ENCODE measurements around the gene NRXN3. TPM values are rescaled to one million over a fixed set of nuclear protein-coding genes. Genes with fewer than 3 reads are reported as not detected.

The NRXN3 gene
- polyA plus RNA-seq, 1 experiment, result 1.1 TPM

DNA sequence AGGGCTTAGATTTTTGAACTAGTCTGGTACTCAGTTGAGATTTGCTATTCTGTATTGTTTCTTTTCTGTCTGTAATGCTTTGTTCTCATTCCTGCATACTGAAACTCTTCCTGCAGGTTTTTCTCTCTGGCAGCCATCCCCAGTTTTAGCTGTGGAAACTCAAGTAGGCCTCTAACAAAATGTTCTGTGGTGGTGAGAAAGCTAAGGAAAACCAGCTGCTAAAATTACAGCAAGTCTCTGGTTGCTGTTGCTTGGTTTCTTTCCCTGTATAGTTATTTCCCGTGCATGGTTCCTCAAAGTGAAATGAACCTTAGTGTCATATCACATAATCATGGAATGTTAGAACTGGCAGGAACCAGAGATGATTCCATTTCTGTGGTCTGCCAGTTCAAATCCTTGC lies 442.5 kb downstream of the NRXN3 start:
- ChIA-PET POLR2A (no interaction called here), CTCF (interaction anchor here (0.6 kb wide), 1 partner anchor 910 kb away, joined by 3 read pairs; no protein-coding TSS in a partner anchor)
- TF ChIP-seq, protein P1, sequence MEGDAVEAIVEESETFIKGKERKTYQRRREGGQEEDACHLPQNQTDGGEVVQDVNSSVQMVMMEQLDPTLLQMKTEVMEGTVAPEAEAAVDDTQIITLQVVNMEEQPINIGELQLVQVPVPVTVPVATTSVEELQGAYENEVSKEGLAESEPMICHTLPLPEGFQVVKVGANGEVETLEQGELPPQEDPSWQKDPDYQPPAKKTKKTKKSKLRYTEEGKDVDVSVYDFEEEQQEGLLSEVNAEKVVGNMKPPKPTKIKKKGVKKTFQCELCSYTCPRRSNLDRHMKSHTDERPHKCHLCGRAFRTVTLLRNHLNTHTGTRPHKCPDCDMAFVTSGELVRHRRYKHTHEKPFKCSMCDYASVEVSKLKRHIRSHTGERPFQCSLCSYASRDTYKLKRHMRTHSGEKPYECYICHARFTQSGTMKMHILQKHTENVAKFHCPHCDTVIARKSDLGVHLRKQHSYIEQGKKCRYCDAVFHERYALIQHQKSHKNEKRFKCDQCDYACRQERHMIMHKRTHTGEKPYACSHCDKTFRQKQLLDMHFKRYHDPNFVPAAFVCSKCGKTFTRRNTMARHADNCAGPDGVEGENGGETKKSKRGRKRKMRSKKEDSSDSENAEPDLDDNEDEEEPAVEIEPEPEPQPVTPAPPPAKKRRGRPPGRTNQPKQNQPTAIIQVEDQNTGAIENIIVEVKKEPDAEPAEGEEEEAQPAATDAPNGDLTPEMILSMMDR (IDR thresholded peaks at IDR 0.05; ENCODE audit: low read depth, low read length), result no peak
- H3K27me3 ChIP-seq (ENCODE audit: control insufficient read depth, insufficient read depth, low read length), result no peaks in the 10 kb centered on the region
- H3K9me3 ChIP-seq (ENCODE audit: control insufficient read depth, insufficient read depth, low read length), result peaks cover 7% of the 10 kb centered on the region
- no peak overlapping the region for H3K27ac ChIP-seq (ENCODE audit: low read depth, low read length)
- no peak for DNase-seq (ENCODE audit: low read depth, low spot score)
- H3K4me3 ChIP-seq (ENCODE audit: low read depth, low read length), result no peak overlapping the region

DNA sequence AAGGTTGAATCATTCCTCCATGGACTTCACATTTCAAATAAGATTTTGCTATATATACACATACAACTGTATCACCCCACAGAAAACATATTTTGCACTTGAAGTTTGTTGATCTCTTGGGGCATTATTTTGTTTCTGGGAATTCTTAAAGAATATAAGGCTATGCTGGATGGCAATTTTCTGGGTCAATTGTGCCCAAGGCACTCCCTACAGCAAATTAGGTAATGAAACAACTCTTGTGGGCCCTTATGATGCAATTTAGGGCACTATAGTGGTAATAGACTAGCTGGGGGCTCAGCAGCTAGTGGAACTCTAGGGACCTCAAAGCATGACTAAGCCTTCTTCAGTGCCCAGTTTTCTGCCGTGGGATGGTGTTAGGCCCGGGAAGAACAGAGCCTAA lies 444.4 kb downstream of the NRXN3 start:
- ChIA-PET CTCF (no interaction called here), POLR2A (no interaction called here)
- TF ChIP-seq, protein P1 (IDR thresholded peaks at IDR 0.05; ENCODE audit: low read depth, low read length), result no peak
- Histone ChIP-seq H3K4me3 (ENCODE audit: low read depth, low read length) (no peak overlapping the region), H3K27me3 (ENCODE audit: control insufficient read depth, insufficient read depth, low read length) (no peaks in the 10 kb centered on the region), H3K9me3 (ENCODE audit: control insufficient read depth, insufficient read depth, low read length) (peaks cover 6% of the 10 kb centered on the region), H3K27ac (ENCODE audit: low read depth, low read length) (no peak overlapping the region)
- no peak for DNase-seq (ENCODE audit: low read depth, low spot score)

DNA sequence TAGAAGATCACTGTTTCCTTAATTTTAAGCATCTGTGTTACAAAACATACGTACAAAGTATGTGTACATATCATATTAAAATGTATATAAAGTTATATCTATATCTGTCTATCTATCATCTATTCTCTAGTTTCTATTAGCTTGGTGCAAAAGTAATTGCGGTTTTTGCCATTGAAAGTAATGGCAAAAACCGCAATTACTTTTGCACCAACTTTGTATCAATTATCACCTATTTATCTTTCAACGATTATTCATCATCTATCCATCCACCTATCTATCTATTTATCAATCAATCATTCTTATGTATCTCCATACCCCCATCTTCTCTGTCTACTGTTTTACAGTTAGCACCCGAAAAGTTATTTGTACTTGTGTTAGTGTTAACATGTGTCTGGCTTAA lies 447.6 kb downstream of the NRXN3 start:
- DNase-seq (ENCODE audit: low read depth, low spot score), result no peak
- no peak overlapping the region for H3K4me3 ChIP-seq (ENCODE audit: low read depth, low read length)
- H3K27ac ChIP-seq (ENCODE audit: low read depth, low read length), result no peak overlapping the region
- H3K27me3 ChIP-seq (ENCODE audit: control insufficient read depth, insufficient read depth, low read length), result no peaks in the 10 kb centered on the region
- CTCF ChIA-PET, result no interaction called here
- peaks cover 6% of the 10 kb centered on the region for H3K9me3 ChIP-seq (ENCODE audit: control insufficient read depth, insufficient read depth, low read length)
- TF ChIP-seq, protein P1 (IDR thresholded peaks at IDR 0.05; ENCODE audit: low read depth, low read length), result no peak
- POLR2A ChIA-PET, result no interaction called here

DNA sequence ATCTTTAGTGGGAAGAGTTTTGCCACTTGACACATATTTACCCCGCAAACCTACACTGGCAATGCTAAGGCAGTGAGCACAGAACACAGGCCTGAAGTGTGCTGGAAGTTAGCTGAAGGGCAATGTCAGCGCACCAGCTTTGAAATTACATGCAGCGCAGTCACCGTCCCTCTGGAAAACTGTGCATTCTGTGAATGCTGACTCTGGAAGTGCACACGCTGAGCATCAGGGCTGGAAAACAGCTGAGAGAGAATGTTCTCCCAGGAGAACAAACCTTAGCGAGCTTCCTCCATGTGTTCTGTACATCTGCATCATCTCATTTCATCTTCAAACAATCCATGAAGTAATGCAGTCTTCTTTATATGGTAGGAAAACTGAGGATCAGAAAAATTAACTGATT lies 448.2 kb downstream of the NRXN3 start:
- Histone ChIP-seq H3K9me3 (ENCODE audit: control insufficient read depth, insufficient read depth, low read length) (peaks cover 6% of the 10 kb centered on the region), H3K4me3 (ENCODE audit: low read depth, low read length) (no peak overlapping the region), H3K27ac (ENCODE audit: low read depth, low read length) (no peak overlapping the region), H3K27me3 (ENCODE audit: control insufficient read depth, insufficient read depth, low read length) (no peaks in the 10 kb centered on the region)
- TF ChIP-seq, protein P1 (IDR thresholded peaks at IDR 0.05; ENCODE audit: low read depth, low read length), result no peak
- ChIA-PET POLR2A (no interaction called here), CTCF (no interaction called here)
- no peak for DNase-seq (ENCODE audit: low read depth, low spot score)

DNA sequence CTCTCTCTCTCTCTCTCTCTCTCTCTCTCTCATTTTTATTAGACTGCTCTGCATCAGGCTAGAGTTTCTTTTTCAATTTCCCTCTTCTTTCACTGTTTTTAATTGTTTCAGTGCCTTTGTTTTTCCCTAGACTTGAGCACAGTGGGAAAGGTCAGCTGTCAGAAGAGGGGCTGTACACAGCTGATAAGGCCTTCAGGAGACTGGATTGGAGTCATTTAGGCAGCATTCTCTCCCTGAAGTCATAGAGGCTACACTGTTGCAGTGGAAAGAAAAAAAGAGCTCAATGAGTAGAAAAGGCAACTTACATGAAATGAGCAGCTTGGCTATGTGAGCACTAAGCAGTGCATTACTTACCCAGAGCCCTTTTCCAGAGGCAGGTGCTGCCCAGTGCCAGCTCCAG lies 456.9 kb downstream of the NRXN3 start:
- TF ChIP-seq, protein P1 (IDR thresholded peaks at IDR 0.05; ENCODE audit: low read depth, low read length), result no peak

More for the DNA sequence above, 456.9 kb downstream of the NRXN3 start:
- Histone ChIP-seq H3K4me3 (ENCODE audit: low read depth, low read length) (no peak overlapping the region), H3K27ac (ENCODE audit: low read depth, low read length) (no peak overlapping the region), H3K27me3 (ENCODE audit: control insufficient read depth, insufficient read depth, low read length) (no peaks in the 10 kb centered on the region), H3K9me3 (ENCODE audit: control insufficient read depth, insufficient read depth, low read length) (peaks cover 13% of the 10 kb centered on the region)
- POLR2A ChIA-PET, result no interaction called here
- CTCF ChIA-PET, result no interaction called here
- no peak for DNase-seq (ENCODE audit: low read depth, low spot score)

All from AG04450 (cell line).